Astrocyte of the spinal cord (primary cell): Measurements from ENCODE around the gene DUSP1.

Experiments used
- DNase-seq: peaks from one replicate; pipeline ENCODE4 v3.0.0; 2011; ENCODE audit warnings: low read depth, low spot score
- H3K4me3 ChIP-seq: 2 replicates; pipeline ENCODE4 v1.5.1; 2011; ENCODE audit warnings: low read depth, mild to moderate bottlenecking, low read length, moderate library complexity
- CTCF ChIP-seq: IDR thresholded peaks from 2 replicates; pipeline ENCODE4 v1.5.1; 2012; ENCODE audit warnings: low read depth, mild to moderate bottlenecking, low read length, inconsistent platforms
- in situ Hi-C: cut with HindIII; loops from 2 replicates; pipeline ENCODE4 v1.10.0; 2017; ENCODE audit warnings: low sequenced_read_pairs

The DUSP1 gene

GRCh38 chr5:172743112-172743959, 27.7 kb downstream of the DUSP1 start:
- DNase-seq = no peak
- in situ Hi-C loops = no loop called here
- H3K4me3 ChIP-seq = no peak overlapping the region

GRCh38 chr5:172741206-172741582, 29.8 kb downstream of the DUSP1 start:
- H3K4me3 ChIP-seq = no peak overlapping the region
- no peak for DNase-seq
- in situ Hi-C loops = no loop called here
- no peak for TF ChIP-seq CTCF

More at GRCh38 chr5:172743112-172743959, 27.7 kb downstream of the DUSP1 start:
- TF ChIP-seq CTCF = no peak

- in situ Hi-C loops = no loop called here
- peak; percentile 94 for DNase-seq
- TF ChIP-seq CTCF = no peak
- H3K4me3 ChIP-seq = no peak overlapping the region
These were observed 30.4 kb downstream of the DUSP1 start for GRCh38 chr5:172740428-172741205.

- no peak for DNase-seq
- no peak overlapping the region for H3K4me3 ChIP-seq
- no peak for TF ChIP-seq CTCF
- in situ Hi-C loops = no loop called here
These were observed 31.6 kb downstream of the DUSP1 start for GRCh38 chr5:172739375-172739774.

GRCh38 chr5:172736508-172737135, 34.4 kb downstream of the DUSP1 start:
- in situ Hi-C loops = no loop called here
- DNase-seq = no peak
- no peak overlapping the region for H3K4me3 ChIP-seq
- TF ChIP-seq CTCF = no peak

- TF ChIP-seq CTCF = no peak
- in situ Hi-C loops = no loop called here
- H3K4me3 ChIP-seq = no peak overlapping the region
- DNase-seq = no peak
These were observed 35.7 kb downstream of the DUSP1 start for GRCh38 chr5:172735141-172735831.
